ENCODE data around the gene OR2B6. TPM values are rescaled to one million over a fixed set of nuclear protein-coding genes. Genes with fewer than 3 reads are reported as not detected.

The OR2B6 gene
- total RNA-seq, 1 donor from 2014 or later: not detected

GRCh38 chr6:28000351-28001045, 43.5 kb downstream of the OR2B6 start:
- DNase-seq (ENCODE audit: low spot score): no peak
- Mint-ChIP-seq H3K9me3 (ENCODE audit: low read depth) (no peaks in the 10 kb centered on the region), H3K4me3 (ENCODE audit: unreplicated experiment) (no peak overlapping the region), H3K27me3 (ENCODE audit: low read depth) (peaks cover 13% of the 10 kb centered on the region), H3K27ac (ENCODE audit: unreplicated experiment) (no peak overlapping the region), H3K36me3 (ENCODE audit: low read depth) (no peaks in the 10 kb centered on the region), H3K4me1 (ENCODE audit: low read depth) (no peaks in the 10 kb centered on the region)
- TF ChIP-seq CTCF (IDR thresholded peaks at IDR 0.05): no peak

GRCh38 chr6:28001351-28001750, 44.3 kb downstream of the OR2B6 start:
- H3K9me3 Mint-ChIP-seq (ENCODE audit: low read depth): no peaks in the 10 kb centered on the region
- H3K27ac Mint-ChIP-seq (ENCODE audit: unreplicated experiment): no peak overlapping the region
- no peaks in the 10 kb centered on the region for H3K36me3 Mint-ChIP-seq (ENCODE audit: low read depth)
- no peaks in the 10 kb centered on the region for H3K4me1 Mint-ChIP-seq (ENCODE audit: low read depth)
- no peak overlapping the region for H3K4me3 Mint-ChIP-seq (ENCODE audit: unreplicated experiment)
- no peak for DNase-seq (ENCODE audit: low spot score)
- H3K27me3 Mint-ChIP-seq (ENCODE audit: low read depth): peaks cover 12% of the 10 kb centered on the region
- TF ChIP-seq CTCF (IDR thresholded peaks at IDR 0.05): no peak

GRCh38 chr6:28001751-28002150, 44.7 kb downstream of the OR2B6 start:
- no peaks in the 10 kb centered on the region for H3K36me3 Mint-ChIP-seq (ENCODE audit: low read depth)
- H3K27ac Mint-ChIP-seq (ENCODE audit: unreplicated experiment): no peak overlapping the region
- no peaks in the 10 kb centered on the region for H3K4me1 Mint-ChIP-seq (ENCODE audit: low read depth)
- no peak for DNase-seq (ENCODE audit: low spot score)
- no peaks in the 10 kb centered on the region for H3K9me3 Mint-ChIP-seq (ENCODE audit: low read depth)
- peaks cover 10% of the 10 kb centered on the region for H3K27me3 Mint-ChIP-seq (ENCODE audit: low read depth)
- no peak overlapping the region for H3K4me3 Mint-ChIP-seq (ENCODE audit: unreplicated experiment)
- no peak for TF ChIP-seq CTCF (IDR thresholded peaks at IDR 0.05)

- no peak overlapping the region for H3K4me3 Mint-ChIP-seq (ENCODE audit: unreplicated experiment)
- TF ChIP-seq CTCF (IDR thresholded peaks at IDR 0.05): no peak
- H3K9me3 Mint-ChIP-seq (ENCODE audit: low read depth): no peaks in the 10 kb centered on the region
- no peaks in the 10 kb centered on the region for H3K4me1 Mint-ChIP-seq (ENCODE audit: low read depth)
- H3K27me3 Mint-ChIP-seq (ENCODE audit: low read depth): peaks cover 10% of the 10 kb centered on the region
- H3K36me3 Mint-ChIP-seq (ENCODE audit: low read depth): no peaks in the 10 kb centered on the region
- no peak overlapping the region for H3K27ac Mint-ChIP-seq (ENCODE audit: unreplicated experiment)
- no peak for DNase-seq (ENCODE audit: low spot score)
These were observed 45.1 kb downstream of the OR2B6 start for GRCh38 chr6:28002161-28002560.

- DNase-seq (ENCODE audit: low spot score): no peak
- no peak overlapping the region for H3K4me3 Mint-ChIP-seq (ENCODE audit: unreplicated experiment)
- H3K4me1 Mint-ChIP-seq (ENCODE audit: low read depth): no peaks in the 10 kb centered on the region
These were observed 46.0 kb downstream of the OR2B6 start for GRCh38 chr6:28003059-28003458.

More at GRCh38 chr6:28003059-28003458, 46.0 kb downstream of the OR2B6 start:
- H3K27me3 Mint-ChIP-seq (ENCODE audit: low read depth): peaks cover 7% of the 10 kb centered on the region
- no peak for TF ChIP-seq CTCF (IDR thresholded peaks at IDR 0.05)
- no peaks in the 10 kb centered on the region for H3K9me3 Mint-ChIP-seq (ENCODE audit: low read depth)
- no peaks in the 10 kb centered on the region for H3K36me3 Mint-ChIP-seq (ENCODE audit: low read depth)
- no peak overlapping the region for H3K27ac Mint-ChIP-seq (ENCODE audit: unreplicated experiment)

All from chondrocyte (in vitro differentiated cells).